ACHN (cell line): ENCODE data around the gene SLC13A3.

ENCODE experiments used
- DNase-seq: peaks from one replicate; pipeline ENCODE4 v3.0.0-alpha.2; 2015
- in situ Hi-C: cut with HindIII; loops from 2 replicates; pipeline ENCODE4 v1.10.0; 2017; ENCODE audit warnings: low sequenced_read_pairs, low pct_ligation_motif_present, low pct_unique_long_range_greater_than_20kb

The SLC13A3 gene

GRCh38 chr20:46622165-46622564 is 29.1 kb downstream of the SLC13A3 start:
- DNase-seq, result no peak
- in situ Hi-C loops, result no loop called here

- DNase-seq, result no peak
- in situ Hi-C loops, result no loop called here
These were observed 29.8 kb downstream of the SLC13A3 start for GRCh38 chr20:46621492-46621891.

DNA sequence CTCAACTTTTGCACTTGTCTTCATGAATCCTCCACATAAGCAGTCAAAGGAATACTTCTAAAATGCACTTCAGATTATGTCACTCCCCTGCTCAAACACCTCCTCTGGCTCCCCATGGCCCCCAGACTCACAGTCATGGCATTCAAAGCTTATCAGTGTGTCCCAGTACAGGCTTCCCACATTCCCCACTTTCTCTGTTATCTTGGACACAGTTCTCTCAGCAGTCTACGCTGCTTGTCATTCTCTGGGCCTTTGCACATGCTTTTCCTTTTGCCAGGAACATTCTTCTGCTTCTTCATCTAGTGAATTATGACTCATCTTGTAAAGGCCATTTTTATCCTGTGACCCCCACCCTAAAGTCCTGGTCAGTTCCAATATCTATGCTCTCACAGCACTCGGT is 31.8 kb downstream of the SLC13A3 start:
- in situ Hi-C loops, result no loop called here
- DNase-seq, result no peak

DNA sequence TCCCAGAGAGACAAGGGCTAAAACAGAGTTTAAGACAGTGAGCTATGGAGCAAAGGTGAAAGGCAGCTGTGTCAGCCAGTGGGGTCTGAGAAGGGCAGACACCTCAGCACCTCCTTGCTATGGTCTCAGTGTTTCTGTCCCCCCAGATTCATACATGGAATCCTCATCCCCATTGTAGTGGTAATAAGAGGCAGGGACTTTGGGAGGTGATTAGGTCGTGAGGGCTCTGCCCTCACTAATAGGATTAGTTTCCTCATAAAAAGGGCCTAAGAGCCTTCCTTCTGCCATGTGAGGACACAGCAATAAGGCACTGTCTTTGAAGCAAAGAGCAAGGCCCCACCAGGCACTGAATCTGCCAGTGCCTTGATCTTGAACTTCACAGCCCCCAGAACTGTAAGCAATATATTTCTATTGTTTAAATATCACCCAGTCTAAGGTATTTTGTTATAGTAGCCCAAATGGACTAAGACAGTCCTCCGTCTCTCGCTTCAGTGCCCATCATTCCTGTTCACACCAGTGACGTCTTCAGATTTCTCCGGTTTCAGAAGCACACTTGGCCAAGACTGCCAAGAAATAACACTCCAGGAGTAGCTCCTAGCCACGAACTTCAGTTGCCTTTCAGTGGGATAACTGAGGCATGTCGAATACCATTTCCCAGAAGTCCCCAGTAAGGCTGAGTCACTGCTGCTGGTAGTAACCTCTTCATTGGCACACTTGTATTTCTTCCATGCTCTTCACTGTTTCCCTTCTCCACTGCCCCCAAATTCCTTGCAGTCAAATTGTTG is 32.8 kb downstream of the SLC13A3 start:
- in situ Hi-C loops, result no loop called here
- peak; percentile 18 for DNase-seq

DNA sequence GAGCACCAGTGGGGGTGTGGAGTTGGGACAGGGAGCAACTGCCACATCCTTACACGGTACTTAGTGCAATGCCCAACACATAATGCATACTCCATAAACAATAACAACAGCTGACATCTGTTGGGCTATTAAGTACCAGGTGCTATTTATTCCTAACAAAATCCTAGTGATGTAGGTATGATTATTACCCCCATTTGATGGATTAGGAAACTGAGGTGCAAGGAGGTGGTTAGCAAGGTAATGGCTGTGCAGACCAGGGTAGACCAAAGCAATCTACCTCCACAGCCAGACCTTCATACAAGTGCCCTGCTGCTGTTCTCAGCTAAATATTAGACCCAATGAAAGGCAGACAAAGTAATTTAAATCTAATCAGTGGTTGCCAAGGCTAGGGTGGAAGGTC is 36.8 kb downstream of the SLC13A3 start:
- in situ Hi-C loops, result no loop called here
- DNase-seq, result no peak

DNA sequence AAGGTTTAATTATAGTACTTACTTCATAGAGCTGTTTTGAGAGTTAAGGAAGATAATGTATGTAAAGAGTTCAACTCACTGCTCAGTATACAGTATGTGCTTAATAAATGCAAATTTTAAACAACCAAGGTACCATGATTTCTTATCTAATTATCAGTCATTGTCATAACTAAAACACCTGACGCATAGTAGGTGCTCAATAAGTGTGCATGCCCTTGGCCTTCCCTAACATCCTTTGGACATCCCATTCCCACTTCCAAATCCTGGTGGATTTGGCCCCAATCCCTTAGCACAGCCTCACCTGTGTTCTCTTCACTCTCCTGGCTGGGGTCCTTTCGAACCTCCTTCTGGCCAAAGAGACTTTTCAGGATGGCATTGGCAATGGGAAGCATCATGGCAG is 41.1 kb downstream of the SLC13A3 start:
- in situ Hi-C loops, result no loop called here
- DNase-seq, result no peak

DNA sequence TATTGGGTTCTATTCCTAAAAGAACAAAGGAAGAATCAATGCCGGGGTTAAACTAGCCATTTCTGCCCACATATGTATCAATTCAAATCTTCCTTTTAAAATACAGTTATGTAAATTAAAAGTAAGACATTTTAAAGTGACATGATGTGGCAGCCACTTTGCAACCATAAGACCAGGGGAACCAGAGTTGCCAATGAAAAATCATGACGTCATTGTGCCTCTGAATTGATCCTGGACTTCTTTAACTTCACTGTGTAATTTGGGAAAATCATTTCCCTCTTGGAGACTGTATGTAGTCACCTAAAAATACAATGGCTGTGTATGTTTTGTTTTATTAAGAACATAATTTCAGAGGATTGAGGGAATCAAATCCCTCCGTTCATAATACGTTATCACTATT is 42.2 kb downstream of the SLC13A3 start:
- in situ Hi-C loops, result no loop called here
- DNase-seq, result no peak

DNA sequence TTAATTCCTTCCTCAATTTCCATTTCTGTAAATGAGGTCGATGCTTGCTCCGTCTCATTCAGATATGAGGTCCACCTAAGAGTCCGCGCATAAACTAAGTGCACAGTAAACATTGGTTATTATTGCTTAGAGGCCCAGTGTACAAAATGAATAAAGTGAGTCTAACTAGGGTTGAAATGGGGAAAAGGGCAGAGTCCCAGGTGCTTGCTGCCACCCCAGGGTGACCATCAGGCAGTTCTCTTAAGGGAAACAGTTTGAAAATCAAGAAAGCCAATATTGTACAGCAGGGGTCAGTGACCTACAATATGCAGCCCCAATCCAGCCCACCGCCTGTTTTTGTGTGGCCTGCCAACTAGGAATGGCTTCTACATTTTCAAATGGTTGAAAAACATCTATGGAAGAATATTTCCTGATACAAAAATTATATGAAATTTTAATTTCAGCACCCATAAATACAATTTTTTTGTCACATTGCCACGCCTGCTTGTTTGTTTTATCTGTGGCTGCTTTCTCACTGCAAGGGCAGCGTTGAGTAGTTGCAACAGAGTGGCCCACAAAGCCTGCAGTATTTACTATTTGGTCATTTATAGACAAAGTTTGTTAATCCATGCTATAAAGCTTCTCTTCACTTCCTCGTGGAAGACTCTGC is 43.3 kb downstream of the SLC13A3 start:
- in situ Hi-C loops, result no loop called here

GRCh38 chr20:46607191-46607848 is 43.9 kb downstream of the SLC13A3 start:
- in situ Hi-C loops, result no loop called here
- no peak for DNase-seq

More for the DNA sequence above, 43.3 kb downstream of the SLC13A3 start:
- no peak for DNase-seq

GRCh38 chr20:46606817-46607190 is 44.5 kb downstream of the SLC13A3 start:
- no peak for DNase-seq
- in situ Hi-C loops, result no loop called here

- no peak for DNase-seq
- in situ Hi-C loops, result no loop called here
These were observed 45.1 kb downstream of the SLC13A3 start for GRCh38 chr20:46605978-46606816.

- in situ Hi-C loops, result no loop called here
These were observed 46.1 kb downstream of the SLC13A3 start for GRCh38 chr20:46605181-46605580.

GRCh38 chr20:46604551-46605133 is 46.6 kb downstream of the SLC13A3 start:
- in situ Hi-C loops, result no loop called here
- DNase-seq, result no peak

More at GRCh38 chr20:46605181-46605580, 46.1 kb downstream of the SLC13A3 start:
- DNase-seq, result no peak

DNA sequence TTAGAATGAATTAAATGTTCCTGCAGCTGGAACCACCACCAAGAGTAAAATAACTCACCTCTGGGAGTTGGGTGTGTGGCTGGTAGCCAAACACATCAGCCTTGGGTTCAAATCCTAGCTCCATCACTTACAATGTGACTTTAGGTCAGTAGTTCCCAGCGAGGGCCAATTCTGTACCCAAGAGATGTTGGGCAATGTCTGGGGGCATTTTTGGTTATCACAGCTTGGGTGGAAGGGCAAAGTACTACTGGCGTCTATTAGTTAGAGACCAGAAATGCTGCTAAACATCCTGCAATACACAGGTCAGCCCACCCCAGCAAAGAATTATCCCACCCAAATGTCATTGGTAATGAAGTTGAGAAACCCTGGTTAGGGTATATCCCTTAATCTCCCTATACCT is 48.8 kb downstream of the SLC13A3 start:
- in situ Hi-C loops, result no loop called here
- DNase-seq, result no peak

- in situ Hi-C loops, result no loop called here
- DNase-seq, result no peak
These were observed 49.6 kb downstream of the SLC13A3 start for GRCh38 chr20:46601603-46602122.

- no peak for DNase-seq
- in situ Hi-C loops, result no loop called here
These were observed 50.9 kb downstream of the SLC13A3 start for GRCh38 chr20:46600286-46600752.

GRCh38 chr20:46599227-46599987 is 51.9 kb downstream of the SLC13A3 start:
- DNase-seq, result no peak
- in situ Hi-C loops, result no loop called here

DNA sequence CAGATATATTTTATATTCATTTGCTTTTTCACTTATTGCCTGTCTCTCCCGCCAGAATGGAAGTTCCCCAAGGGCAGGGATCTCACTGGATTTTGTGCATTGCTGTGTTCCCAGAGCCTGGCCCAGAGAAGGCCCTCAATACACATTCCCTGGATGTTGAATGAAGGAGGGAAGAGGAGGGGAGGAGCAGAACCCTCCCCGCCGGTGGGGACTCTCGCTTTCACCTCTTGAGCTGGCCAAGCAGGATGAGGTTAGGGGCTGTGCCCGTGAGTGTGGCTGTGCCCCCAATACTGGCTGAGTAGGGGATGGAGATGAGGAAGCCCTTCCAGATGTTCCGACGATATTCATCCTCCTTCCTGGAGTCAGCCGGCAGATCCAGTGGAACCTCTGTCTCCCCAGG is 55.3 kb downstream of the SLC13A3 start:
- no peak for DNase-seq
- in situ Hi-C loops, result no loop called here
